Mesendoderm (in vitro differentiated cells): ENCODE measurements around the gene PTK7.

ENCODE experiments used
- DNase-seq: peaks from one replicate; pipeline ENCODE4 v3.0.0; 2013
- H2AK5ac ChIP-seq: 2 replicates; pipeline ENCODE4 v1.6.1; 2013; ENCODE audit warnings: low read length, inconsistent platforms
- H2BK120ac ChIP-seq: 2 replicates; pipeline ENCODE4 v1.6.1; 2013; ENCODE audit warnings: low read depth, mild to moderate bottlenecking, low read length, moderate library complexity, mixed read lengths
- H2BK15ac ChIP-seq: replicated peaks from 2 replicates; pipeline ENCODE4 v1.6.1; 2013; ENCODE audit warnings: low read depth, mild to moderate bottlenecking, moderate library complexity
- H2BK5ac ChIP-seq: 2 replicates; pipeline ENCODE4 v1.6.1; 2013; ENCODE audit warnings: low read length, inconsistent platforms
- H3K18ac ChIP-seq: 2 replicates; pipeline ENCODE4 v1.6.1; 2013; ENCODE audit warnings: mild to moderate bottlenecking, low read length, mixed read lengths
- H3K23ac ChIP-seq: one replicate; pipeline ENCODE4 v1.6.1; 2013; ENCODE audit warnings: low read length
- H3K27ac ChIP-seq: 2 replicates; pipeline ENCODE4 v1.5.1; 2013; ENCODE audit warnings: low read depth, mild to moderate bottlenecking, inconsistent platforms, low read length, moderate library complexity
- H3K27me3 ChIP-seq: 2 replicates; pipeline ENCODE4 v1.6.1; 2013; ENCODE audit warnings: low read length, control low read depth, mild to moderate bottlenecking, inconsistent platforms; ENCODE audit not compliant: insufficient read depth, poor library complexity
- H3K36me3 ChIP-seq: 2 replicates; pipeline ENCODE4 v1.6.1; 2013; ENCODE audit warnings: low read length, inconsistent platforms; ENCODE audit not compliant: control insufficient read depth, insufficient read depth
- H3K4ac ChIP-seq: one replicate; pipeline ENCODE4 v1.6.1; 2013; ENCODE audit warnings: low read depth, mild to moderate bottlenecking, low read length, moderate library complexity
- H3K4me1 ChIP-seq: 2 replicates; pipeline ENCODE4 v1.6.1; 2013; ENCODE audit warnings: low read depth, low read length, inconsistent platforms; ENCODE audit not compliant: control insufficient read depth
- H3K4me2 ChIP-seq: 2 replicates; pipeline ENCODE4 v1.6.1; 2013; ENCODE audit warnings: low read length
- H3K4me3 ChIP-seq: 2 replicates; pipeline ENCODE4 v1.5.1; 2013; ENCODE audit warnings: mild to moderate bottlenecking, low read length
- H3K56ac ChIP-seq: one replicate; pipeline ENCODE4 v1.6.1; 2013; ENCODE audit warnings: low read length
- H3K79me1 ChIP-seq: 2 replicates; pipeline ENCODE4 v1.6.1; 2013; ENCODE audit warnings: low read length, inconsistent platforms
- H3K79me2 ChIP-seq: 2 replicates; pipeline ENCODE4 v1.6.1; 2013; ENCODE audit warnings: mild to moderate bottlenecking, low read length; ENCODE audit not compliant: control insufficient read depth, insufficient read depth
- H3K9ac ChIP-seq: 2 replicates; pipeline ENCODE4 v1.6.1; 2013; ENCODE audit warnings: low read length, inconsistent platforms
- H4K5ac ChIP-seq: one replicate; pipeline ENCODE4 v1.6.1; 2013; ENCODE audit warnings: low read length
- H4K8ac ChIP-seq: one replicate; pipeline ENCODE4 v1.6.1; 2013; ENCODE audit warnings: low read depth, mild to moderate bottlenecking, control low read depth, low read length, moderate library complexity
- WGBS: extraction: QIAGEN DNeasy Blood & Tissue Kit; methylation state at CpG from one replicate; pipeline ENCODE4 v1.1.7; 2013; ENCODE audit warnings: low lambda C conversion rate, missing lambda C conversion rate; ENCODE audit not compliant: insufficient coverage; ENCODE audit errors: extremely low coverage; 5-methylcytosine and 5-hydroxymethylcytosine counted together

Gene PTK7

GRCh38 chr6:43207286-43207685, 131.2 kb downstream of the PTK7 start:
- H3K79me2 ChIP-seq = no peaks in the 10 kb centered on the region
- H3K27me3 ChIP-seq = no peaks in the 10 kb centered on the region
- H3K9ac ChIP-seq = no peak overlapping the region
- no peak overlapping the region for H2BK5ac ChIP-seq
- H4K8ac ChIP-seq = no peak overlapping the region
- H3K18ac ChIP-seq = no peak overlapping the region
- no peak overlapping the region for H3K56ac ChIP-seq
- no peak overlapping the region for H3K23ac ChIP-seq
- no peak overlapping the region for H3K27ac ChIP-seq
- H3K4me1 ChIP-seq = no peaks in the 10 kb centered on the region
- H4K5ac ChIP-seq = no peak overlapping the region
- H3K4ac ChIP-seq = no peak overlapping the region
- no peak overlapping the region for H2BK120ac ChIP-seq
- H2AK5ac ChIP-seq = no peak overlapping the region
- WGBS = no CpG with 5 or more reads among the region's 2 CpGs
- no peak overlapping the region for H2BK15ac ChIP-seq
- no peak overlapping the region for H3K4me3 ChIP-seq
- DNase-seq = no peak
- no peak overlapping the region for H3K4me2 ChIP-seq
- H3K79me1 ChIP-seq = no peaks in the 10 kb centered on the region
- no peaks in the 10 kb centered on the region for H3K36me3 ChIP-seq
